GM19351 (cell line): ENCODE measurements around the gene CACNA2D3.

Experiments used
- ATAC-seq: cut with Tn5 transposase; IDR thresholded peaks from one replicate; pipeline ENCODE4 v1.9.1; 2021; ENCODE audit warnings: mild to moderate bottlenecking, moderate library complexity; ENCODE audit not compliant: unreplicated experiment

Gene CACNA2D3

GRCh38 chr3:54126551-54126950 lies 4.2 kb downstream of the CACNA2D3 start:
- ATAC-seq, result no peak

DNA sequence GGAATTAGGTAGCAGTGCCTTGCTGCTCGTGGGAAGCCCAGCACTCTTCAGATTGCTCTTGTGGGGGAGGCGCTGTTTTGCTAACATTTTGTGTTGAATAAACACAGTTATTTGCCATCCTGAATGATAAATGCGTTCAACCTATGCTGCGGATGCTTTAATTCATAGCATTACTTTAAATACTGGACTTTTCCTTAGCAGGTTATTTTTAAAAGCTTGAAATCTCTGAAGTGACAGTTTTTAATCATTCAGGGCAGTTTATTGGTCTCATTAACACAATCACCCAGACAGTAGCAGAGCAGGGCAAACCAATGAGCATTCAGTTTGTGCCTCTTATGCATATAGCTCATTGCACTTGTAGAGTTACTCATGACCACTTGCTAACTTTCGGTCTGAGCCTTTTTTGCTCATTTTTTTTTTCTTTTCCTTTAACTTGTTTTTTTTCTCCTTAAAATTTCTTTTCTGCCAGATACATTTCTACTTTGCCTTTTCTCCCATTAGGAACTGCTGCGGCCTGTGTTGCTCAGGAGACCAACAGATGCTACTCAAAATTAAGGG lies 5.2 kb downstream of the CACNA2D3 start:
- ATAC-seq, result no peak

- ATAC-seq, result no peak
These were observed 8.8 kb downstream of the CACNA2D3 start for GRCh38 chr3:54131026-54131605.

DNA sequence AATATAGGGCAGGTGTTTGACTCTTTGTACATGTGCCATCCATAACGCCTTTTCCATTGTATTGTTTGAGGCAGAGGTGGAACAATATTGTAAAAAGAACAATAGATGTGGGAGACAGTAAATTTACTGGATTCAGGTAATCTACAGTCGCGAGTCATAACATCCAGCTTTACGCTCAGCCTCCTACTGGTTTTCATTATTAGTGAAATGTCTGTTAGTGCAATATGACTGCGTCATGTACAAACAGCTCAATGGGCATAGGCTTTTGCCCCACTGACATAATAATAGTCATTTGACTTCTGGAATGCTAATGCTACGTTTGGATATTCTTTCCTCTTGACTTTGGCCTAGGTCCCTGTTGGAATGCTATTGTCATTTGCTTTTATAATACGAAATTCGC lies 9.5 kb downstream of the CACNA2D3 start:
- ATAC-seq, result no peak

GRCh38 chr3:54132685-54133084 lies 10.3 kb downstream of the CACNA2D3 start:
- ATAC-seq, result no peak

DNA sequence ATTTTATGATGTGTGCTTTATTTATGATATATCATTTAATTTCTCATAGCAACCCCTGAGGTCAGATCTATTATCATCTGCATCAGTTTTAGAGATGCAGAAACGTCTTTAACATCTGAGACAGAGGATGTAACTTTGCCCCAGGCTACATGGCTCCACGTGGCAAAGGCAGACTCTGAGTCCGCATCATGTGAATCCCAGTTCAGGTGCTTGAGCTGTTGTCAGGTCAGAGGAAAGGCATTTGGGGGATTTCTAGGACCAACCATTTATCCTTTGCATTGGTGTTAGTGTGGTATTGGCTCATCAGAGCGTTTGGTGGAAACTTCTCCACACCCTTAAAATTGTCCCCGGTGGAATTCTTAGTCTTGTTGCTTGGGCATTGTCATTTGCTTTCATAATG lies 10.8 kb downstream of the CACNA2D3 start:
- no peak for ATAC-seq

DNA sequence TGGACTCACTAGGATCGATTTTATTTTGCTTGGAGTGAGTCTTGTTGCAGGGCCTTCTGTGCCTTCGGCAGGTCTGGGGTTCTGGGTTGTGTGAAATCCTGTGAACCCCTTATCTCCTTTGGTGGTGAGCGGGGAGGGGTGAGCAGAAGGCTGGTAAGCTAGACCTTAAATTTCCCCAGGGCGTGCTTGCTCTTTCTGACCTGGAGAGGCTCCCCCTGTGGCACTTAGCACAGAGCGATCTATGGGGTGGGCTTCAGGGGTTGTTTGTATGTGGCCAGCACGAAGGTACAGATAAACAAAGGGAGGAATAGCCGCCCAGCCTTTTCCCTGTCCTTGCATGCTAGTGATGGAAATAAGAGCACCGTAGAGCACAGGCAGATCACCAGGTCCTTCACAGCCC lies 11.8 kb downstream of the CACNA2D3 start:
- no peak for ATAC-seq

- no peak for ATAC-seq
These were observed 12.4 kb downstream of the CACNA2D3 start for GRCh38 chr3:54134713-54135112.

DNA sequence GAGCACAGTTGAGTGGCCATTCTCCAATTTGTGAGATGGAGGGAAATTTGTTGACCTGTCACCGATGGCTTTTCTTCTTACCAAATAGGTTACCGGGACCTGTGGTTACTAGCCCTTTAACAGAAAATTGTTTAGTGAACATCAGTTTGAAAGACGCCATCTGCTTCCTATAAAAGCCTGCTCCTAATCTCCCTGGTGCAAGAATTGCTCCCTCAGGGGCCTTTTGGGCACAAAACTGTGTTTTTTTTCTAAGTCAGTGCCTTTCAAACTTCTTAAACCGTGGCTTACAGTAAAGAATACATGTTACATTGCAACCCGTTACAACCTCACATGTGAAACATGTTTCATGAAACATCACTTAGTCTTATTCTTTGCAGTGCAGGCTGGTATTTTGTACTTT lies 15.0 kb downstream of the CACNA2D3 start:
- ATAC-seq, result no peak

GRCh38 chr3:54138937-54139547 lies 16.7 kb downstream of the CACNA2D3 start:
- no peak for ATAC-seq

DNA sequence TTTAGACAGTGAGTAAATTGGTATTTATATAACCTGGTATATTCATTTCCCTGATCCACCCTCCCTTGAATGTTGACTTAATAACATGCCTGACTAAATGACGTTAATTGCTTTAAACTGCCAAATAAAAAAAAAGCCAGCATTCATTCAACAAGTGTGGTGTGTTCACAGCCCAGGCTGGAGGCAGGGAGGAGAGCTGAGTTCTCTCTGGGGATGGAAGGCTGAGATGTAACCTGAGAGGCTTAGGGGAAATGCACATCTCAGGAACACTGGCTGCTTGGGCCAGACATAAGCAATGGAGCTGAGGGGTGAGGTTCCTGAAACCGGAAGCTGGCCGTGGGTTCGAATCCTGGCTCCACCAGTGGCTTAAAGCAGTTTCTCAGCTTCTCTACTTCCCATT lies 17.3 kb downstream of the CACNA2D3 start:
- no peak for ATAC-seq

GRCh38 chr3:54144284-54144683 lies 21.9 kb downstream of the CACNA2D3 start:
- ATAC-seq, result no peak

GRCh38 chr3:54146506-54147239 lies 24.3 kb downstream of the CACNA2D3 start:
- no peak for ATAC-seq

DNA sequence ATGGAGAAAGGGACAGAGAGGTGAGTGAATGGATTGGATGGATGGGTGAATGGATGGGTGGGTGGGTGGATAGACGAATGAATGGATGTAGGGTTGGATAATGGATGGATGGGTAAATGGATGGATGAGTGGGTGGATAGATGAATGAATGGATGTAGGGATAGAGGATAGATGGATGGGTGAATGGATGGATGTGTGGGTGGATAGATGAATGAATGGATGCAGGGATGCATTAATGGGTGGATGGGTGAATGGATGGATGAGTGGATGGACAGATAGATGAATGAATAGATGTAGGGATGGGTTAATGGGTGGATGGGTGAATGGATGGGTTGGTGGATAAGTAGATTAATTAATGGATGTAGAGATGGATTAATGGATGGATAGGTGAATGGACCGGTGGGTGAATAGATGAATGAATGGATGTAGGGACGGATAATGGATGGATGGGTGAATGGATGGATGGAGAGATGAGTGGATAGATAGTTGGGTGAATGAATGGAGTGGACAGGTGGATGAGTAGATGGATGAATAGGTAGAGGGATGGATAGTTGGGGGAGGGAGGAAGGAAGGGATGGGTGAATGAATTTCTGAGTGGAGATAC lies 28.6 kb downstream of the CACNA2D3 start:
- ATAC-seq, result no peak

DNA sequence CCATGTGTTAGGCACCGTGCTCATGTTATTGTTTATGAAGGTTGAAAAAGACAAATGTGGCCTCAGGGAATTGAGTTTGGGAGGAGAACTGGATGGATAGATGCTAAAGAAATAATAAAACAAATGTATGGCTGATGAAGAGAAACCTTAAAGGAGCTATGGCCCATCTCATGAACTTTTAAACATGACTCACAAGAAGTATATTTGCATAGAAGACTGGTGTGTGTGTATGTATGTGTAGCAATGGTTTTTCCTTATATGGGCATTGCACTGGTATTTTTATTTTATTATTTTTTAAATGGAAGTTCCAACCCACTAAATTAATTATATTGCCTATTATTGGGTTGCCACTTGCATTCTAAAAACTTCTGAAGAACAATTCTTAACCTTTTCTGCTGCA lies 31.1 kb downstream of the CACNA2D3 start:
- no peak for ATAC-seq

DNA sequence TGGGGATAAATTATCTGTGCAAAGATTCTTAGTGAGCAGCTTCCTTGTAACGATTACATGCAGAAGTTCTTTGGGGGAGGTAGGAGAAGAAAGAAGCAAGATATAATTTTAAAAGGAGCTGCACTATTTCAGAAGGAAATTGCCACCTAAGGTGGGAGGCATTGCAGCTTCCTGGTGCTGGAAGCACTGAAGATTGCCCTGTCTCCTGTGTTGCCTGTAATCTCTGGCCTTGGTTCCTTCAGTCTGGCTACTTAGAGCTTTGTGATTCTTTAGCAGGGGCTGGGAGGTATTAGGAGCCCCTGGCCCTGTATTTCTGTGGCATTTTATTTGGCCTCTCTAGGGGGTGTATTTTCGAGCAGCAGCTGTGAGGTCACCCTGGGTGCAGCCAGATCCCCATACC lies 35.5 kb downstream of the CACNA2D3 start:
- no peak for ATAC-seq

DNA sequence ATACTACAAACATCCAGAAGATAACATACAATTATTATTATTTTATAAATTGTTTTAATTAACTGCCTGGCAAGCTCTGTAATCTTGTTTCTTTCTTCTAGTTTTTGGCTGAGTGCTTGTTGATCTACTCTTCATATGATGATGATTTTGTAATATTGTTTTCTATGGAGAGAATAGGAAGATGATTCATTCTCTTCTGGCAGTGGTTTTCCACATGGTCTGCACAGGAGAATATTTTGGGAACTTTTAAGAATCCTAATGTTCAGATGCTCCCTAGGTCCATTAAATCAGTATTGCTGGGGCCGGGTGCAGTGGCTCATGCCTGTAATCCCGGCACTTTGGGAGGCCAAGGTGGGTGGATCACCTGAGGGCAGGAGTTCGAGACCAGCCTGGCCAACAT lies 37.6 kb downstream of the CACNA2D3 start:
- no peak for ATAC-seq

- no peak for ATAC-seq
These were observed 41.1 kb downstream of the CACNA2D3 start for GRCh38 chr3:54163441-54163840.

DNA sequence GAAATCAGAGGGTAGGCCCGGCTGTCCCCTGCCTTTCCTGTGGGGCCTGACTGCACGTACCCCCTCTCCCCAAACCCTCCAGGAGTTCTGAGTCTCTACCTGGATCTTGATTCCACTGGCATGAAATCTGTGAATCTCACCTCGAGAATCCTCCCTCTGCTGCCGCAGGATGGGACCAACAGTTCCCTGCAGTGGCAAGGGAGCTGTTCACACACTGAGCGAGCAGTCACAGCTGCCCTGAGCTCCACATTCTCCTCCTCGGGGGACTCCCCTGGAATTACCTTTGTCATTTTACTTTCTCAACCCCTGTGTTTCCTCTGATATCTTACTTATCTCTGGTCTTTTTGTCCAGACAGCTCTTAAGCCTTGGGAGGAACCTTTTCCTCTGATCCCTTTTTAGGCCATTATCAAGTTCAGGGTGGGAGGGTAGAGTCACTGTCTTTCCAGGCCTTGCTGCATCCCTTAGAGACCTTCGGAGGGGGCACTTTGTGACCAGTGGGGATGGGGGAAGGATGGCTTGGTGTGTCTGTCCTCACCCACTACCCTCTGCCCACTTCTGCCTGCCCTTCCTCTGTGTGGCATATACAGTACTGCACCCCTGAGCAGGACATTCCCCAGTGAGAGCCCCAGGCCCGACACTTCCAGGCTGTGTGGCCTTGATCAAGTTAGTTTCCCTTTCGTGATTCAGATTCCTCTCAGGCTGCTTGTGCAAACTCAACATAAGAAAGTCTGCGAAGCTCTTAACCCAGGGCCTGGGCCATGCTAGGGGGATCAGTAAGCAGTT lies 42.0 kb downstream of the CACNA2D3 start:
- no peak for ATAC-seq

GRCh38 chr3:54165865-54166264 lies 43.5 kb downstream of the CACNA2D3 start:
- ATAC-seq, result no peak

GRCh38 chr3:54167999-54168398 lies 45.6 kb downstream of the CACNA2D3 start:
- ATAC-seq, result no peak
